ENCODE data around the gene SLC17A3.

Gene SLC17A3

DNA sequence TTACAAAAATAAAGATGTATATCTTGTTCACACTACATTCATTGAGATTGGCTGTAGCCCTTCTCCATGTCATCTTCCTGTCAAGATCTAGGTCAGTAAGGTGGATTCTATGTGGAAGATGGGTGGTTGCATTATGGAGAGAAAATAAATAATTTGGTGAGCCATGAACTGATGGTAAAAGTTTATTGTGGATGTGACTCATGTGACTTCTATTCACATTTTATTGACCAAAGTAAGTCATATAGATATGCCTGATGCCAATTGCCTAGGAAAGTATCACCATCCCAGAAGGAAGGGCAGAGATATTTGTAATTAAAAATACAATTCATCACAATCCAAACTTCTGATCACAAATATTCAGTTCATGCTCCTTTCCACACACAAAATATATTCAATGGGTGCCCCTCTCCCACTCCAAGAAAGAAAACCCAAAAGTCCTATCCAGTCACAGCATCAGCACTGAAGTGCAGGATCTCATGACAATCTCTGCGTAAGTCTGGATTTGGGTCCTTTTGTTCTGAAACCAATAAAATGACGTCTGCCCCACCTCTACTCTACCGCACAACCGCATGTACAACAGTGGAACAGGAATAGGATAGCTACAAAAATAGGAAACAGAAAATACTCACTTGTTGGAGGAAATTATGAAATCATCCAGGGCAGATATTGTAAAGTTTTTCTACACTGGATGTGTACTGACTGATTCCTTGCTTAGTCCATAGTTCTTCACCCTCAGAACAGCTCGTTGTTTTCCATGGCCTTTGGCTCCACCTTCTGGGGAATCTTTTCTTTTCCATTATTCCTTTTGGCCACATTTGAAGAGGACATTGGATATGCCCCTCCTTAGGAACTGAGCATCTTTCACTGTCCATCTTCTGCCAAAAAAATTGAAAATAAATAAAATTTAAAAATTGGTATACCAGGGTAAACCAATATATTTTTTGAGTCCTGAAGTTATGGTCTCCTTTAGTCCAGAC, 16.1 kb upstream of the SLC17A3 start:
- peak; percentile 28 for DNase-seq

DNA sequence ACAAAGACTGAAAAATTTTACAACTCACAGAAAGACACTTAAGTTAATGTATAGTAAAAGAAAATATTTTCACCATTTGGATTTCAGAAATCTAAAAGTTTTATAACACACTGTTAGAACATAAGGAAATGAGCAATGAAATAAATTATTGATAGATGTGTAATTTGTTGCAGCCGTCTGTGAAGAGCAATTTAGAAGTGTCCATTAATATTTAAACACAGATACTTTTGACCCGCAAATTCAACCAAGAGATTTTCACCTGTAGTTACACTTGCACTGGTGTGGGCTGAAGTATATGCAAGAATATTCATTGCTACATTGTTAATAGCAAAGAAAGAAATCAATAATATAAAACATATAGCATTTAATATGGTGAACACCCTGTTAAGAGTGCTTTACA, 14.6 kb upstream of the SLC17A3 start:
- no peak for DNase-seq

DNA sequence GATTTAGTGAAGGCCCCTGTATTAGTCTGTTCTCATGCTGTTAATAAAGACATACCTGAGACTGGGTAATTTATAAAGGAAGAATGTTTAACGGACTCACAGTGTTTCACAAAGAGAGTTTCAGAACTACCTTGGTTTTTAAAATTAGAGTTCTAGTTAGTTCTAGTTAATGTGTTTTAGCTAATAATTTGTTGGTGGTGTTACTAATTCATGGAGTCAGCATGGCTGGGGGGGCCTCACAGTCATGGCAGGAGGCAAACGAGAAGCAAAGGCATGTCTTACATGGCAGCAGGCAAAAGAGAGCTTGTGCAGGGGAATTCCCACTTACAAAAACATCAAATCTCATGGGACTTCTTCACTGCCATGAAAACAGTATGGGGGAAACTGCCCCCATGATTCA, 12.0 kb upstream of the SLC17A3 start:
- DNase-seq: no peak

DNA sequence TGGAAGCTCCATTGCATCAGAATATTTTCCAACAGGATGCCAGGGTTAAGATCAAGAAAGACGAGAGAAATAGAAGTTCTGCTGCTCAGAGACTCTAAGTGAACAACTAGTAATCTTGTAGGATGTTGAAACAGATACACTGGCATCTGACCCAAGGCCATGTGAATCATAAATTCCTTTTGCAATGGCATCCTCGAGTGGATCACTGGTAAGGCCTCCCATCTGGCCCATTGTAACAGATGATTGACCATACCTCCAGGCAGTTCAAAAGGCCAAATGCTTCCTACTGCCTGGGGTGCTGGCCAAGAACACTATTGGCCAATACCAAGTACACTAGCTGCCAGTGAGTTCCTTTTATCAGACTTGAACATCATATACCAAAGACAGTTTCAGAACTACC, 9.9 kb upstream of the SLC17A3 start:
- no peak for DNase-seq

DNA sequence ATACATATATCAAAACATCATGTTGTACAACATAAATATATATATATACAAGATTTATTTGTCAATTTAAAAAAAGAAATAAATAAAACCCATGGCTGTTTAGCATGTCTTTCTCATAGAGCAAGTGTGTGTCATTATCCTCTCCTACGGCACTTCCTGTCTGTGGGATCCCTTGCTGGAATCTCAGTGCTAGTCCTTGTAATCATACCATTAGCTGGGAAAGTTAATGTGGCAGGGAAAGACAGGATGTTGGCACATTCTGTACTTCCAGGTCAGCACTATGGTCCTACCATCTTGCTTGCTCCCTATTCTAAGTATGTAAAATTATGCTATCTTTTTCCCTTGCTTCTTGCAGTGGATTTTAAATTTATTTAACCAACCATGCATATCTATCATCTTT, 9.5 kb upstream of the SLC17A3 start:
- no peak for DNase-seq

DNA sequence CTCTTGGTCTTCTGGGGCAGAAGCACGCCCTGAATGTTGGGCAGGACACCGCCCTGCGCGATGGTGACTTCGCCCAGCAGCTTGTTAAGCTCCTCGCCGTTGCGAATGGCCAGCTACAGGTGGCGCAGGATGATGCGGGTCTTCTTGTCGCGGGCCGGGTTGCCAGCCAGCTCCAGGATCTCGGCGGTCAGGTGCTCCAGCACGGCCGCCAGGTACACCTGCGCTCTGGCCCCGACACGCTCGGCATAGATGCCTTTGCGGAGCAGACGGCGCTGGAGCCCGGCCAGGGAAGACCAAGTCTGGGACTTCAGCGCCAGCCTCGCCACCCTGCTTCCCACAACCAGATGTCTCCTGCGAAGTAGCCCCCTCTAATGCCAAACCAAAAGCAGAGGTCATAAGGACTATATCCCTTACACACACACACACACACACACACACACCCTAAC, 8.0 kb upstream of the SLC17A3 start:
- no peak for DNase-seq

DNA sequence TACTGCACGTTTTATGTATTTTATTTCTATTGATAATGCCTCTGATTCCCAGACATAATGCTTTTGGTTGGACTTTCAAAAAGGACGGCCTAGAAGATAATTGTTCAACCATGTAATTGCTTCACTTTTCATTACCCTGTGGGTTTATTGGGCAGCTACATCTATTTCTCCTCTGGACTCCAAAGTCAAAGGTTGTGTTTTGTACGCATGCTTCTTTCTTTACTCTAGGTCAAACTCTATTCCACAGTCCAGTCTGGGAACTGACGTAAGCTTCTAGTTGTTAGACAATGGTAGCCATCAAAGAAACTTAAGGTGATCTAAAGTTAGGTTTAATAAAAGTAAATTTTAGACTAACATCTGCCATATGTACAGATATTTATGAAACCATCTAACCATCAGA, 6.6 kb upstream of the SLC17A3 start:
- no peak for DNase-seq

DNA sequence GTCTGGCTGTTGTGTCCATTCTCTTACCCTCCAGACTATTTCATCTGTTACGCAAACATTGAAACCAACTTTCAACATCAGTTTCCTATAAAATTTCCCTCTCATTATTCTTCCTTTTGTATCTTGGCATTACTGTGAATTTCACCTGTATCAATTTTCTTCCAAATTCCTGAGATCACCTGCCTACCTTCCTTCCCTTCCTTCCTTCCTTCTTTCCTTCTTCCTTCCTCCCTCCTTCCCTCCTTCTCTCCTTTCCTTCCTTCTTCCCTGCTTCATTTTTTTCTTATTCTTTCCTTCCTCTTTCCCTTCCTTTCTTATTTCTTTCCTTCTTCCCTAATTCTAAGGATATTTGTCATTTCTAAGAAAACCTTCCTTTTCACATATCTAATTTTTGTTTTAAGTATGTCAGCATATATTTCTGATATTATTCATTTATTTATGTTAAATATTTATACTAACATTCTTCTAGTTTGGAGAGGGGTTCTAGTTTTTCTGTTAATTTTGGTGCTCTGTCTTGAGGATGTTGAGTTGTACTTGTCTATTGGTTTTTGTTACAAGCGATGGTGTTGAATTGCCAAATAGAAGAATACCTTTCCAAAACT, 4.8 kb upstream of the SLC17A3 start:
- no peak for DNase-seq

DNA sequence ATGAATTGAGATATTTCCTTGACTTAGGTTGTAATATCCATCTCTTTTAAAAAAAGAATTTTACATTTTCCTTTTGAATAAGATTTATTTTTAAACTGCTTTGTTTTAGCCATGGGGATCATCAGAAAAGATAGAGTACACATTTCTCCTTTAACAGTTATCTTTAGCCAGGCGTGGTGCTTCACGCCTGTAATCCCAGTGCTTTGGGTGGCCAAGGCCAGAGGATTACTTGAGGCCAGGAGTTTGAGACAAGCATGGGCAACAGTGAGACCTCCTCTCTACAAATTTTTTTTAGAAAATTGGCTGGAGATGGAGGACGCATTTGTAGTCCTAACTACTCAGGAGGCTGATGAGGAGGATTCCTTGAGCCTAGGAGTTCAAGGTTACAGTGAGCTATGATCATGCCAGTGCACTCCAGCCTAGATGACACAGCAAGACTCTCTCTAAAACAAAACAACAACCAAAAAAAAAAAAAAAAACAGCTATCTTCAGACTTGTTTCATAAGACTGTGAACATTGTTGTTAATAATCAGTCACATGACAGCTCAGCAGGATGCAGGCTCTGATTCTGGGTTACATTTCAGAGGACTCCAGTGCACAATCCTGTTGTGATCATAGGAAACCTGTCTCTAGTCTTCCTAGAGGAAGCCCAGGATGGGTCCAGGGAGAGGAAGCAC, 2.0 kb upstream of the SLC17A3 start:
- no peak for DNase-seq

DNA sequence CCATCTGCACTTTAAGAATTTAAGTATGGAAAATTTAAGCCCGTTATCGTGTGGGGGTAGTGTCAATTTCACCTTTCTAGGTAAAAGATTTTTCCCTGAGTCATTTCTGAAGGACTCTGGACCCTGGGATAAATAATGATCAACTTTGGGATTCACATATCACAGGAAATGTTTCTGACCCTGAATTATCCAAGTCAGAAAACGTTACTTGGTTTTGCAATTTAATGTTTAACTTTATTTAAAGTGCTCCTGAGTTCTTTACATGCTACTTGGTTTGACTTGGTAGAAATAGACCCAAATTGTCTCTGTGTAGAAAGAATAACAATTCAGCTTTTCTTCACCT, 1.5 kb upstream of the SLC17A3 start:
- DNase-seq: no peak

DNA sequence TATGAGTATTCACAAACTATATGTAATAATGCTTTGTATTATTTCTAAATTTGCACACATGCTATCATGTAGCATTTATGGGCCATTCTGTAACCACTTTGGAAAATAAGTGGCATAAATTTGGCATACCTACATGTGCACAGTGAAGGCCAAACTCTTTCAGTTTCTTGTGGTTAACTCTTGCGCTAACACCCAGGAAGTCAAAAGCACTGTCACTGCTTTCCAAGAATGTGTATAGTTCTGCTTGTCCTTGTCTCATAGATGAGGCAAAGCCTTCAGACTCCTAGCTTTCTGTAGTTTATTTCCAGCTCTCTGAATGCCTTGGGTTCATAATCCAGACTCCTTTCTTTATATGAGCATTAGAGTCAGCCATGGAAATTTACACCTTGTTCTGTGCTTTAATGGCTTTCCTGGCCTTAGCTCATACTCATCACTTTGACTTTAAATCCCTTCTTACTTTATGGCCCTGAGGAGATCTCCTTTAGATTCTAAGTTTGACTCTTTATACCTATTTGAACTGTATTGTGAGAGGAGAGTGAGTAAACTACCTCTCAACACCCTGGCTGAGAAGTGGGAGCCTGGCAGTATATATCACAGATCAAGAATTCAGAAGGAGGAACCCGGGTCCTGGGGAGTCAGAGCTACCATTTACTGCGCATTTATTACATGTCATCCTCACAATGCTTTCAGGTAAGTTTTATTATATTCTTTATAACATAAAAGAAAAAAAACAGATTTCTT, 949 bp upstream of the SLC17A3 start:
- DNase-seq: no peak

DNA sequence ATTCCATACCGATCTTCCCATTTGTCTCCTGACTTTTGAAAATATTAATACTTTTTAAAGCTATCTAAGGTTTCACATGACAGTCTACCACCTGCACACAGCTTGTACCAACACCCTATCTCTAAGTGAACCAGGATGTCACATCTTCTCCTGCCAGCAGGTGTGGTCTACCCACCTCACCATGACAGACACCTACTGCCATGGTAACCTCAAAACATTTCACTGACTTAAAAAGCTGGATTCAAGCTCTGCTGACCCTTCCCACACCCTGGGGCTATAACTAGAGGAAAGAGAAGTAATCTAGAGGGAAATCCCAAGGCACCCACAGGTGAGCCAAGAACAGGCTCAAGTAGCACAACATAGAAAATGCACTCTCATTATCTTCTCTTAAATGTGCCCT, 1.2 kb downstream of the SLC17A3 start:
- no peak for DNase-seq

DNA sequence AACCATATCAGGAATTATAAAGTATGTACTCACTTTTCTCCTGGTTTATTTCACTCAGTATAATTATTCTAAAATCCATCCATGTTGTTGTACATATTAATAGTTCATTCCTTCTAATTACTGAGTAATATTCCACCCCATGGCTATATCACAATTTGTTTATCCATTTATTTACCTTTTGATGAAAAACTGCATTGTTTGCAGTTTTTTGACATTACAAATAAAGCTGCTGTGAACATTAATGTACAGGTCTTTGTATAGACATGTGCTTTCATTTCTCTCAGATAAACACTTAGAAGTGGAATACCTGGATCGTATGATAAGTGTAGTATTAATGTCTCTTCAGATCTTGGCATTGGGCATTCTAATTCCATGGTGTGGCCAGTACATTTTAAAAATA, 4.2 kb downstream of the SLC17A3 start:
- DNase-seq: no peak

DNA sequence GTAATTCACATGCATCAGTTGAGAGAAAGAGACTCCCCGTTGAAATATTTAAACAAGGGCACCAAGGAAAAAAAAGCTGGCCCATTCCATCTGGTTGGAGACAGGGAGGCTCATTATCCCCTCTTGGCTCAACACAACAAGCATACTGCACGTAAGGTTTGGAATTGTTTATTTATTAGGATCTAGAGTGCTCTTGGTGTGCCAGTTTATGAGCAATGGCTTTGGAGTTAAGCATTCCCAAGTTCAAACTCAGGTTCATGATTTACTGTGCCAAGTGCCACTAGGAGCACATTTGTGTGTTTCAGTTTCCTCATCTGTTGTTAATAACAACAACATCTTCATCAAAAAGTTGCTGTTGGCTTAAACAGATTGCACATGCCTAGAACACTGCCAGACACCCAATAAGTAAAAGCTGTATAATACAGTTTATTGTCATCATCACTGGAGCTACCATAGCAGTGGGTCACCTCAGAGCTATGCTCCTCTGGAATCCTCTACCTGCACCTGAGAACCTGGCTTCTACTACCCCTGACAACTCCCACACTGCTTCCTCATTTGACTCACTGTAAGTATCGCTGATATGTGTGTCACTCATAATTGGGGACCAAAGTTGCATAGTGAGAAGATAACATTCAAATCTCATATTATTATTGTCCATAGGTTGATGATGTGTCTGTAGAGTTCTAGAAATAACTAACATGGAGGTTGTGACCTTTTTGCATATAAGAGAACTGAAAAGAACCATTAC, 5.4 kb downstream of the SLC17A3 start:
- no peak for DNase-seq

DNA sequence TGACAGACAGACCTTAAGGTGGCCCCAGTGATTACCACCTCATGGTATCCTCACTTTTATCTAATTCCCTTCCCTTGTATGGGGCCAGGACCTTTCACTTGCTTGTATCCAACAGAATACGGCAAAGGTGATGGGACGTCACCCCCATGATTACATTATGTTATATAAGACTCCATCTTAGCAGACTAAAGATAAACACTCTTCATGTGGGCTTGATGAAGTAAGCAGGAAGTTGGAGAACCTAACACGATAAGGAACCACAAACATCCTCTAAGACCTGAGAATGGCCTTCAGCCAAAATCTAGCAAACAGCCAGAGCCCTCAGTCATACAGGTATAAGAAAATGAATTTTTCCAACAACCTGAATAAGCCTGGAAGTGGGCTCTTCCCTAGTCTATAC, 8.0 kb downstream of the SLC17A3 start:
- no peak for DNase-seq

DNA sequence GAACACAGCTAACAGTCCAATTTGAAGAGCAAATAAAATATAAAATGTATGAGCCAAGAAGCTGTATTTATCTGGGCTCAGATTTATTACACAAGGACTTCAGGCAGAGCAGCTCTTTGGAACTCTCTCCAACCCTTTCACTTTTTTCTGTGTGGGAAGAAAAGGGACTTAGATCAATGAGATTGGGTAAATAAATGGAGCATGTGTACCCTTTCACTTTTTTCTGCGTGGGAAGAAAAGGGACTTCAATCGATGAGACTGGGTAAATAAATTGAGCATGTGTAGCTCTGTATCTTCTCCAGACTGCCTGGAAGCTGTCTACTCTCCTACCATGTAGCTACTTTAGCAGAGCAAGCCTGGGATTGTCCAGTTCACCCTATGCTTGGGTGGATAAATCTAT, 10.7 kb downstream of the SLC17A3 start:
- no peak for DNase-seq

DNA sequence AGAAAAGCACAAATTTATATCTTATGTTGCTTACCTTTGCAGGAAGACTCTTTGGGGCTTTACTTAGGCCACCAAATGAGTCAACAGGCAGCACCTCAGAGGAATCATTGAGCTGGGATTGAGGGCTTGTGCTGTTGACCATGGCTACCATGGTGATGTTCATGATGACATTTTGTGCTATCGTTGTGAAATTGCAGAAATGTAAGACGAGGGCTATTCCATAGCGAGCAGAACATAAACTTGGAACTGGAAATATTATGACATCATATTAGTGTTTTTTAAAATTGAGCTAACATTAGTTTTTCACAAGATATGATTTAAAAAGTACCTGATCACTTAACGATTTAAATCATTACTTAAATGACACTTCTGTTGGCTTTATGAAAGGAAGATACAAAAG, 11.8 kb downstream of the SLC17A3 start:
- no peak for DNase-seq

DNA sequence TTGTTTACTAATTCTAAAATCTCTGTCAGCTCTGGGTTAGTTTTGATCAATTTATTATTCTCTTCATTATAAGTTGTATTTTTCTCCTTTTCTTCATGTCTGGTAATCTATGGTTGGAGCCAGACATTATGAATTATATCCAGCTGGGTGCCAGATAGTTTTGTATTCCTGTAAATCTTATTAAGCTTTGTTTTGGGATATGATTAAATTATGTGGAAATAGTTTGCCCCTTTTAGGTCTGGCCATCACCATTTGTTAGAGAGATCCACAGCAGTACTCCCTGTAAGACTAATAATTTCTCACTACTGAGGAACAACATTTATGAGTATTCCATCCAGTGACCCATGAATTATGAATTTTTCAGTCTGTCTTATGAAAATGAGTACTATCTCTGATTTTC, 21.3 kb downstream of the SLC17A3 start:
- DNase-seq: no peak

DNA sequence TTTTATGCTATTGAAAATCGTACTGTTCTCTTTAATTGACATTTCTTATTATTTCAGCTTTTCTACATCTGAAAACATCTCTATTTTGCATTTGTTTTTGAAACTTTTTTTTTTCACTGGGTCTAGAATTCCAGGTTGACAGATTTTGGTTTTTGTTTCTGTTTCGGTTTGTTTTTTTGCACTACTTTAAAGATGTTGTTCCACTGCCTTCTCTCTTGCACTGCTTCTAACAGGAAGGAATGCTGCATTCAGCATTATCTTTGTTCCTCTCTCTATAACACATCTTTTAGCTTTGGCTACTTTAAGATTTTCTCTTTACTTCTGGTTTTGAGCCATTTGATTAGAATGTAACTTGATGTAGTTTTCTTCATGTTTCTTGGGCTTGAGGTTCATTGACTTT, 22.1 kb downstream of the SLC17A3 start:
- DNase-seq: no peak

DNA sequence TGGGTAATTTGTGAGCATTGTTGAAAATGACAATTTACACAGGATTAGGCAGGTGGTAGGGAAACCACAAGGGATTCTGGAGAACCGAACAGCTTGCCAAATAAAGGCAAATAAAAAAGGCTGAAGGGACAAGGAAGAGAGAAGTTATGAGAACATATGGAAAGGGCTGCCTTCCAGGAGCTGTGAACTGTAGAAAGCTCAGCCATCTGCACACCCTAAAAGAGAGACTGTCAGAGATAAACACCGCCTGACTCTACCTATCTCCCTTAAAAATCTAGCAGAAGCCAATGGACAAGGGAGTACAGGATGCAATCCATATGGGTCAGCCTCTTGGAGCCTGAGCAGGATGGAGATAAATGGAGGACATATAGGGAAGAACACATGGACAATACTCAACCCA, 29.5 kb downstream of the SLC17A3 start:
- DNase-seq: no peak

DNA sequence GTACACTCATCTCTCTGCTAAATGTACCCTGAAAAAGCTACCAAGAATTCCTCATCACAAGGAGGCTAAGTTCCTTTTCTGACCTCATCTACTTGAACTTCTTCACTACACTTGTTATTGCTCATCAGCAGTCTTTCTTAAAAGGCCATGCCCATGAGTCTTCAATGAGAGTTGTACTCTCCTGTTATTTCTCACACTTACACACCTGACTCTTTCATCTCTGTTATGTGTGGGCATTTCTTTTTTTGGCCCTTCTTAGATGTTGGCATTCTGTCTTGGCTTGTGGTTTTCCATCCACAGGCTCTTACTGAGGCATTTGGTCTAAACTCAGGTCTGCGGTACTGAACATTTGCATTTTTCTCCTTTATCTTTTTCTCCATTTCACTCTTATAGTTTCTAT, 31.5 kb downstream of the SLC17A3 start:
- no peak for DNase-seq

DNA sequence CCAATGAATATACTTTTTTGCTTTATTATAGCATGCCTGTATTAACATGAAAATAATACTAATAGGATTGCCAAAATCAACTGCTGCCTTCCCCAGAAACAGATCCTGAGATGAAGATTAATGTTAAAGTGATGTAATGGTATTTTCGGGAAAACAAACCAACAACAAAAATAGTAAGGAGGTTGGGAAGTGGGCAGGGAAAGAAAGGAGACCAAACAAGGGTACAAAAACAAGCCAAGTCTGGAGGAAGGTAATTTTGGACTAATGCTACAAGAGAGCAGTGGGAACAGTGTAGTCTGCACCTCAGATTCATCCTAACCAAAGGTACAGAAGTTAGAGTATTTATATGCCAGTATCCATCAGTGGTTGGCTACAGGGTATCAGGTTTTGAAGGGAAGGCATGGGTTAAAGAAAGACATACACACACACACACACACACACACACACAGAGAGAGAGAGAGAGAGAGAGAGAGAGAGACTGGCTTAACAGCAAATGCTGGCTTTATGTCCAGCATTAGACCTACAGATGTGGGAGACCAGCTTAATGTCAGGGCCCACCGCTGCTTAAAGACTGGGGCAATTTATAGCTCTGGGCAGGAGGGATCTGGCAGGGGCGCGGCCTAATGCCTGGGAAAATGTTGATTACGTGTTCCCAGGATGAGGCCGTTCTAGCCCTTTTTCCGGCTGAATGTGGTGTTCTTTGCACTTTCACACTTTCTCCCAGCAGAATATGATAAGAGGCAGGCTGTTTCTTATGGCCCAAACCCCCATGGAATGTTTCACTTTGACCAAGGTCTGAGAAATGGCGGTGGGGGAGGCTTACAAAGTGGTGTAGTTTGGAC, 38.4 kb downstream of the SLC17A3 start:
- no peak for DNase-seq
